DND-41 (cell line): ENCODE data around the gene WDR46.

ENCODE experiments used
- EZH2 ChIP-seq: IDR thresholded peaks from 3 replicates; pipeline ENCODE4 v1.6.1; 2012; ENCODE audit warnings: borderline replicate concordance, low read depth, mild to moderate bottlenecking, moderate library complexity, low read length, inconsistent platforms; ENCODE audit not compliant: severe bottlenecking
- TF ChIP-seq, protein P1 (sequence below): IDR thresholded peaks from 2 replicates; pipeline ENCODE4 v1.5.1; 2012; ENCODE audit warnings: borderline replicate concordance, low read length, moderate library complexity, mild to moderate bottlenecking; ENCODE audit not compliant: poor library complexity, severe bottlenecking; ENCODE audit errors: extremely low read depth

DNA sequence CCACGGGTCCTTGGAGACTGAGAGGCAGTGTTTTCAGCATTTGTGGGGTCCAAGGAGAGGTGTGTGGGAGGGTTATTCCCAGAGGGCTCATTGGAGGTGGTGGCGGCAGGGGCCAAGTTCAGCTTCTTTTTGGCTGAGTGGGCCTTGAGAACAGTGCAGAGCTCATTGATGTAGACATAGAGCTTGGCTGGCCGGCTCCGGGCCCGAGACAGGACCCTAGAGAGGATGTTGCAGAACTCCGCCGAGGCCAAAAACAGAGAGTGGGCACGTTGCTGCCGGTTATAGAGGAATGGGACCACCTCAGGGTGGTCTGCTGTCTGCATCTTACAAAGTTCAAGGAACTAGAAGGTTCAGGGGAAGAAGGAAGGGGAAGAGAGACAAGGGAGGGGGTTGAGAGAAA lies 32.2 kb upstream of the WDR46 start:
- TF ChIP-seq, protein P1, sequence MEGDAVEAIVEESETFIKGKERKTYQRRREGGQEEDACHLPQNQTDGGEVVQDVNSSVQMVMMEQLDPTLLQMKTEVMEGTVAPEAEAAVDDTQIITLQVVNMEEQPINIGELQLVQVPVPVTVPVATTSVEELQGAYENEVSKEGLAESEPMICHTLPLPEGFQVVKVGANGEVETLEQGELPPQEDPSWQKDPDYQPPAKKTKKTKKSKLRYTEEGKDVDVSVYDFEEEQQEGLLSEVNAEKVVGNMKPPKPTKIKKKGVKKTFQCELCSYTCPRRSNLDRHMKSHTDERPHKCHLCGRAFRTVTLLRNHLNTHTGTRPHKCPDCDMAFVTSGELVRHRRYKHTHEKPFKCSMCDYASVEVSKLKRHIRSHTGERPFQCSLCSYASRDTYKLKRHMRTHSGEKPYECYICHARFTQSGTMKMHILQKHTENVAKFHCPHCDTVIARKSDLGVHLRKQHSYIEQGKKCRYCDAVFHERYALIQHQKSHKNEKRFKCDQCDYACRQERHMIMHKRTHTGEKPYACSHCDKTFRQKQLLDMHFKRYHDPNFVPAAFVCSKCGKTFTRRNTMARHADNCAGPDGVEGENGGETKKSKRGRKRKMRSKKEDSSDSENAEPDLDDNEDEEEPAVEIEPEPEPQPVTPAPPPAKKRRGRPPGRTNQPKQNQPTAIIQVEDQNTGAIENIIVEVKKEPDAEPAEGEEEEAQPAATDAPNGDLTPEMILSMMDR = no peak
- no peak for TF ChIP-seq EZH2
